ENCODE results near the gene DUSP1.

- TF ChIP-seq CTCF (IDR thresholded peaks at IDR 0.05 in 2 of 3, conservative IDR thresholded peaks at IDR 0.05 in 1 of 3; ENCODE audit: insufficient read depth in 2 of 3, low read depth in 1 of 3, low read length in 3 of 3) = no peak
- TF ChIP-seq RFX5 (IDR thresholded peaks at IDR 0.05; ENCODE audit: low read depth, low read length) = no peak
- no peak for TF ChIP-seq NFATC3 (IDR thresholded peaks at IDR 0.05)
- TF ChIP-seq CHD4 (IDR thresholded peaks at IDR 0.05; ENCODE audit: insufficient read depth, insufficient replicate concordance, low read depth, low read length, poor library complexity, severe bottlenecking) = no peak
- no peak for TF ChIP-seq HINFP (tag; conservative IDR thresholded peaks at IDR 0.05; ENCODE audit: low read depth)
- no peak for TF ChIP-seq E2F6 (IDR thresholded peaks at IDR 0.05; ENCODE audit: borderline replicate concordance in 1 of 2, extremely low read depth in 1 of 2, insufficient read depth in 1 of 2, insufficient read length in 1 of 2, low read depth in 1 of 2, low read length in 1 of 2, poor library complexity in 1 of 2, severe bottlenecking in 1 of 2)
- no peak for TF ChIP-seq ELF1 (tag; IDR thresholded peaks at IDR 0.05)
Measured at GRCh38 chr5:172733974-172734346, 37.0 kb downstream of the DUSP1 start.
